COLO829 (cell line): Measurements from ENCODE around the gene TMC2.

Source experiments
- DNase-seq: peaks from one replicate; pipeline ENCODE4 v3.0.0; 2012; ENCODE audit warnings: low spot score

The TMC2 gene

GRCh38 chr20:2626853-2627541 is 90.6 kb downstream of the TMC2 start:
- DNase-seq, result no peak

- no peak for DNase-seq
Observed at GRCh38 chr20:2631228-2631627, 94.9 kb downstream of the TMC2 start.

GRCh38 chr20:2633381-2633780 is 97.0 kb downstream of the TMC2 start:
- DNase-seq, result no peak

GRCh38 chr20:2637246-2637645 is 100.9 kb downstream of the TMC2 start:
- DNase-seq, result no peak

- DNase-seq, result no peak
Observed at GRCh38 chr20:2640260-2640659, 103.9 kb downstream of the TMC2 start.

- DNase-seq, result no peak
Observed at GRCh38 chr20:2640899-2641298, 104.5 kb downstream of the TMC2 start.

GRCh38 chr20:2643708-2644107 is 107.3 kb downstream of the TMC2 start:
- DNase-seq, result no peak

- DNase-seq, result peak; percentile 92
Observed at GRCh38 chr20:2651772-2652723, 115.7 kb downstream of the TMC2 start, which contains the start of gene NOP56. TSS of gene NOP56 (plus strand) at chr20:2652632. CDS start at chr20:2652661, 29 bp downstream.

GRCh38 chr20:2652724-2653555 is 116.6 kb downstream of the TMC2 start:
- no peak for DNase-seq

- no peak for DNase-seq
Observed at GRCh38 chr20:2653556-2654383, 117.4 kb downstream of the TMC2 start.

- DNase-seq, result no peak
Observed at GRCh38 chr20:2654384-2654822, 118.0 kb downstream of the TMC2 start.

- DNase-seq, result no peak
Observed at GRCh38 chr20:2654831-2655230, 118.5 kb downstream of the TMC2 start.

- no peak for DNase-seq
Observed at GRCh38 chr20:2655331-2656116, 119.2 kb downstream of the TMC2 start.

GRCh38 chr20:2656471-2657117 is 120.2 kb downstream of the TMC2 start:
- no peak for DNase-seq

- DNase-seq, result no peak
Observed at GRCh38 chr20:2657241-2657640, 120.9 kb downstream of the TMC2 start.

- DNase-seq, result no peak
Observed at GRCh38 chr20:2657674-2658073, 121.3 kb downstream of the TMC2 start.

GRCh38 chr20:2658414-2659354 is 122.3 kb downstream of the TMC2 start:
- no peak for DNase-seq

GRCh38 chr20:2659547-2659946 is 123.2 kb downstream of the TMC2 start:
- no peak for DNase-seq
